ENCODE data around the gene ATP6V1F. TPM values are rescaled to one million over a fixed set of nuclear protein-coding genes. Genes with fewer than 3 reads are reported as not detected.
A peak's percentile ranks its signal among the peaks of the same experiment; 100 is the strongest.

ATP6V1F gene
- total RNA-seq, 4 donors from 2014 or later, result 67.7 to 101 (median 84.5) TPM

GRCh38 chr7:128855559-128855958, 7.1 kb upstream of the ATP6V1F start:
- peaks cover 0 to 78% of the 10 kb centered on the region in 2 donors for H3K36me3 ChIP-seq
- 70 to 80% methylated on average over 1 to 2 of the region's 3 CpGs for WGBS, 2 donors (ENCODE audit: low coverage in 1 of 2)
- no peak overlapping the region for H3K4me3 ChIP-seq
- peak overlapping the region in 1 of 4 donors; percentile 56 for H3K27ac ChIP-seq
- TF ChIP-seq CTCF (IDR thresholded peaks at IDR 0.05) (no peak), EP300 (IDR thresholded peaks at IDR 0.05) (no peak), POLR2AphosphoS5 (IDR thresholded peaks at IDR 0.05) (no peak), POLR2A (IDR thresholded peaks at IDR 0.05) (no peak)
- no peaks in the 10 kb centered on the region for H3K27me3 ChIP-seq
- H3K4me1 ChIP-seq, result peaks cover 0 to 34% (median 23%) of the 10 kb centered on the region in 3 donors
- no peak for ATAC-seq
- H3K9me3 ChIP-seq, result no peaks in the 10 kb centered on the region

- ATAC-seq, result no peak
Measured at GRCh38 chr7:128856001-128856718, 6.5 kb upstream of the ATP6V1F start.

GRCh38 chr7:128858380-128859231, 4.0 kb upstream of the ATP6V1F start:
- Histone ChIP-seq H3K27me3 (no peaks in the 10 kb centered on the region), H3K27ac (peak overlapping the region; percentile 35 to 84 (median 81)), H3K4me1 (peaks cover 0 to 56% (median 29%) of the 10 kb centered on the region in 3 donors), H3K4me3 (no peak overlapping the region), H3K9me3 (no peaks in the 10 kb centered on the region), H3K36me3 (peaks cover 0 to 47% of the 10 kb centered on the region in 2 donors)
- no peak for TF ChIP-seq POLR2AphosphoS5 (IDR thresholded peaks at IDR 0.05)
- TF ChIP-seq POLR2A (IDR thresholded peaks at IDR 0.05), result no peak
- TF ChIP-seq CTCF (IDR thresholded peaks at IDR 0.05), result no peak
- no peak for TF ChIP-seq EP300 (IDR thresholded peaks at IDR 0.05)
- ATAC-seq, result peak; percentile 16
- 15 to 36% methylated on average over 3 to 5 of the region's 18 CpGs for WGBS, 2 donors (ENCODE audit: low coverage in 1 of 2)

More at GRCh38 chr7:128856001-128856718, 6.5 kb upstream of the ATP6V1F start:
- TF ChIP-seq POLR2AphosphoS5 (IDR thresholded peaks at IDR 0.05) (no peak), POLR2A (IDR thresholded peaks at IDR 0.05) (no peak), EP300 (IDR thresholded peaks at IDR 0.05) (no peak), CTCF (IDR thresholded peaks at IDR 0.05) (no peak)
- peaks cover 0 to 40% (median 26%) of the 10 kb centered on the region in 3 donors for H3K4me1 ChIP-seq
- H3K27ac ChIP-seq, result peak overlapping the region in 1 of 4 donors; percentile 56
- WGBS, 2 donors (ENCODE audit: low coverage in 1 of 2), result 53 to 80% methylated on average over 2 to 3 of the region's 17 CpGs
- H3K27me3 ChIP-seq, result no peaks in the 10 kb centered on the region
- no peak overlapping the region for H3K4me3 ChIP-seq
- peaks cover 0 to 72% of the 10 kb centered on the region in 2 donors for H3K36me3 ChIP-seq
- H3K9me3 ChIP-seq, result no peaks in the 10 kb centered on the region

- peak; percentile 1 for ATAC-seq
- peak overlapping the region in 3 of 4 donors; percentile 79 to 84 (median 83) for H3K27ac ChIP-seq
- TF ChIP-seq CTCF (IDR thresholded peaks at IDR 0.05) (no peak), EP300 (IDR thresholded peaks at IDR 0.05) (no peak), POLR2AphosphoS5 (IDR thresholded peaks at IDR 0.05) (no peak), POLR2A (IDR thresholded peaks at IDR 0.05) (no peak)
- H3K4me3 ChIP-seq, result no peak overlapping the region
- H3K36me3 ChIP-seq, result peaks cover 0 to 38% of the 10 kb centered on the region in 2 donors
- no peaks in the 10 kb centered on the region for H3K27me3 ChIP-seq
- no peaks in the 10 kb centered on the region for H3K9me3 ChIP-seq
- 29 to 36% methylated on average over 1 to 7 of the region's 12 CpGs for WGBS, 2 donors (ENCODE audit: low coverage in 1 of 2)
- peaks cover 0 to 65% (median 36%) of the 10 kb centered on the region in 3 donors for H3K4me1 ChIP-seq
Measured at GRCh38 chr7:128859232-128860157, 3.2 kb upstream of the ATP6V1F start.

Data from gastroesophageal sphincter (tissue), 4 donors.